ENCODE measurements around the gene CDKL5.

Gene CDKL5

DNA sequence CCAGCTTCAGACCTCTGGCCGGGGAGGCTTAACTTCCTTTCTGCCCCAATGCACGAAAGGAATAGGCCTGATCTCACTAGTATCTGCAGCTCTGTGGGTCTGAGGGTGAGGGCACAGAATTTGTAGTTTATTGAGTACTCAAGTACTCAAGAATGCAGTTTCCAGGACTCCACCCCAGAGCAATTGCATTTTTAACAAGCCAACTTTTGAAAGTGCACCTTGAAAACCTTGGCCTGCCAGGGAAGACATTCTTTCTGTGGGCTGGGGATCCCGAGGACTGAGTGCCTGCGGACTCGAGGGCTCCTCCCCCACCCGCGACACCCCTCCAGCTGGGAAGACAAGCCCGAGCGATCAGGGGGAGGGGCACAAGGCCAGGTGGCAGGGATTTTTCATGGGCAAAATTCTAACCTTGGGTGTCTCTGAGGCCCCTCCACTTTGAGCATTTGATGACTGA, 224.1 kb downstream of the CDKL5 start:
- no peak for DNase-seq (ENCODE audit: low read depth)

DNA sequence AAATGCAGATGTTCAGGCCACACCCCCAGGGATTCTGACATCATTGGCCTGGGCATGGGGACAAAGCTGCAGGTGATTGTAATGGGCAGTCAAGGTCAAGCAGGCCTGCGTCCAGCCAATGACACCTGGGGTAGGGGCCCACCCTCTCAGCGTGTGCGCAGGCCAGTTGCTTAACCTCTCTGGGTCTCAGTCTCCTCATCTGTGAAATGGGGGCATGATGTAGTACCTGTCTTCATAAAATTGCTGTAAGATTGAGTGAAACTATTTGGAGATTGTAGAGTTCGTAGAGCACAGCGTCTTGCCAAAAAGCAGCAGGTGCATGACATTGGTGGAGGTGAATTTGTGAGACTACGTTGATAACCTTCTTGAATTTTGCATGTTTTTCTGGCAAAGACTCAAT, 225.3 kb downstream of the CDKL5 start:
- DNase-seq (ENCODE audit: low read depth) = no peak

- no peak for DNase-seq (ENCODE audit: low read depth)
Observed at GRCh38 chrX:18652636-18653035, 227.2 kb downstream of the CDKL5 start.

DNA sequence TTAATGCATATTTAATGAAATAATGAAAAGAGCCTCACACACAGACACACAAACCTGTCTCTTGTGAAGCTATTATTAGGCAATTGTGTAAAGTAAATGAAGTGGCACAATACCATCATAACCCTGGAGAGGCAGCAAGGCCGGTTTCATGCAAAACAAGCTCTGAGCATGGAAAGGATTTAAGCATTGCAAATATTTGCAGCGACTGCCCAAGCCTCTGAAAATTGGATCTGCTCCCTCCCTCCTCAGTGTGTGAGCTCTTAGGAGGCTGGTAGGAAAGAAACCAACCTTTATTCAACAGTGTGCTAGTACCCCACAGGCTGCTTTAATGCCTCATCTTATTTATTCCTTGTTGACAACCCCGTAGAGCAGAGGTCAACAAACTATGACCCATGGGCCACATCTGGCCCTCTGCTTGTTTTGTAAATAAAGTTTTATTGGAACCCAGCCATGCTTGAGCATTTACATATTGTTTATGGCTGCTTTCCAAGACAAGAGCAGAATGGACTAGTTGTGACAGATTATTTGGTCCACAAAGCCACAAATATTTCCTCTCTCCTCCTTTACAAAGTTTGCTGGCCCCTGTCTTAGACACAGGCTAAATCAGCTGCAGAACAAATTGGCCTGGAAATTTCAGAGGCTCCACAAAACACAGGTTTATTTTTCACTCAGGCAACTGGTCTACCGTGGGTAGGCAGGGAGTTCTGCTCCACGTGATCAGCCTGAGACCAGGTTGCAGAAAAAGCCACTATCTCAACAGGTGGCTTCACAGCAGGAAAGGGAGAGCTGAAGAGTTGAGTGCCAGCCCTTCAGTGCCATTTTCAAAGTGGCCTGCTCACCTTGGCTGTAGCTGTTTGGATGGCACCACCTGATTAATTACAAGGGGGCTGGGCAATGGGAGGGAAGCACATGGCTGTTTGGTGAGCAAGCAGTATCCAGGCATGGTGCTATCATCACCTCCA, 229.7 kb downstream of the CDKL5 start:
- DNase-seq (ENCODE audit: low read depth) = no peak

GRCh38 chrX:18661273-18661672, 235.9 kb downstream of the CDKL5 start:
- no peak for DNase-seq (ENCODE audit: low read depth)

DNA sequence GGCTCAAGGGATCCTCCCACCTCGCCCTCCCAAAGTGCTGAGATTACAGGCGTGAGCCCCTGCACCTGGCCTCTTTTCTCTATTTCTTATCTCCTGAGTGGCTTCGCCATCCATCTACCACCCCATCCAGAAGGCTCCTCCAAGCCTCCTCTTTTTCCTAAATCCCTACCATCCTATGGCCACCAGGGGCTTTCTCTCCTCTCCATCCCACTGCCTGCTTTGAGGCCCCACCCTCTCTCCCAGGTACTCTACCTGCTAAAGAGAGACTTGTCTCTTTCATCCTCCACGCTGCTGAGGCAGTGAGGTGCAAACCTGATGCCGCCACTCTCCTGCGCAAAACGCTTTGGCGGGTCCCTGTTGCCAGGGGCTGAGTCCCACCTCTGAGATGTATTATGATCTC, 239.5 kb downstream of the CDKL5 start:
- DNase-seq (ENCODE audit: low read depth) = no peak

DNA sequence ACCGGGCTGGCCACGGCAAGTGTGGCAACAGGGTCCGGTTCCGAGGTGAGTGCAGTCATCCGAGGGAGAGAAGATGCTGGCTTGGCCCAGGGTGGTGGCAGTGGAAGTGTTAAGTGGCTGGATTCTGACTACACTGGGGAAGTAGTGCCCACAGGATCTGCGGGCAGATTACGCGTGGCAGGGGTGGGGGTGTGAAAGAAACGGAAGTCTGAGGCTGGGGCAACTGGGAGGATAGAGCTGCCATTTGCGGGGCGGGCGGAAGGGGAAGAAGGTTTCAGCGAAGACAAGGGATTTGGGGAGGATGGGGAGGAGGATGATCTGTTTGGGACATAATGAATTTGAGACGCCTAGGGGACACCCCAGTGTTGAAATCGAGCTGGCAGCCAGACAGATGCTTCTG, 241.2 kb downstream of the CDKL5 start:
- no peak for DNase-seq (ENCODE audit: low read depth)

- no peak for DNase-seq (ENCODE audit: low read depth)
Observed at GRCh38 chrX:18668071-18668835, 242.8 kb downstream of the CDKL5 start.

- no peak for DNase-seq (ENCODE audit: low read depth)
Observed at GRCh38 chrX:18672008-18672407, 246.6 kb downstream of the CDKL5 start, which contains the start of gene RS1. Gene RS1, minus strand, starts transcription at chrX:18672108. Its CDS starts 40 bp downstream, at chrX:18672068.

DNA sequence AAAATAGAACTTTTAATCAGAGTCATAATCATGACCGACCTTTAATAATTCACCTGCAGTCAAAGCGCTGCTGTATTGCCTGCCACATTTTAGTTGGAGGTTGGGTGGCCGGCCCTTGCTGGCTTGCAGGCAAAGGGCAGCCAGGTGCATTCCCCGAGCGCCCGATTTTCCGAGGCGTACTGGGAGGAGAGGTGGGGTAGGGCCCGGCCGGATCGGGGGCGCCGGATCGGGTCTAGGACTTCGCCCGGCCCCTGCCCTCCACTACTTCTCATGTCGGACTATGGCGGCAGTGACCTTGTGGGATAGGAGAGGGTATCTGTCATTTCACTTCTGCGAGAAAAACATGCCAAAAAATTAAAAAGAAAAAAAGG, 249.0 kb downstream of the CDKL5 start:
- DNase-seq (ENCODE audit: low read depth) = no peak

DNA sequence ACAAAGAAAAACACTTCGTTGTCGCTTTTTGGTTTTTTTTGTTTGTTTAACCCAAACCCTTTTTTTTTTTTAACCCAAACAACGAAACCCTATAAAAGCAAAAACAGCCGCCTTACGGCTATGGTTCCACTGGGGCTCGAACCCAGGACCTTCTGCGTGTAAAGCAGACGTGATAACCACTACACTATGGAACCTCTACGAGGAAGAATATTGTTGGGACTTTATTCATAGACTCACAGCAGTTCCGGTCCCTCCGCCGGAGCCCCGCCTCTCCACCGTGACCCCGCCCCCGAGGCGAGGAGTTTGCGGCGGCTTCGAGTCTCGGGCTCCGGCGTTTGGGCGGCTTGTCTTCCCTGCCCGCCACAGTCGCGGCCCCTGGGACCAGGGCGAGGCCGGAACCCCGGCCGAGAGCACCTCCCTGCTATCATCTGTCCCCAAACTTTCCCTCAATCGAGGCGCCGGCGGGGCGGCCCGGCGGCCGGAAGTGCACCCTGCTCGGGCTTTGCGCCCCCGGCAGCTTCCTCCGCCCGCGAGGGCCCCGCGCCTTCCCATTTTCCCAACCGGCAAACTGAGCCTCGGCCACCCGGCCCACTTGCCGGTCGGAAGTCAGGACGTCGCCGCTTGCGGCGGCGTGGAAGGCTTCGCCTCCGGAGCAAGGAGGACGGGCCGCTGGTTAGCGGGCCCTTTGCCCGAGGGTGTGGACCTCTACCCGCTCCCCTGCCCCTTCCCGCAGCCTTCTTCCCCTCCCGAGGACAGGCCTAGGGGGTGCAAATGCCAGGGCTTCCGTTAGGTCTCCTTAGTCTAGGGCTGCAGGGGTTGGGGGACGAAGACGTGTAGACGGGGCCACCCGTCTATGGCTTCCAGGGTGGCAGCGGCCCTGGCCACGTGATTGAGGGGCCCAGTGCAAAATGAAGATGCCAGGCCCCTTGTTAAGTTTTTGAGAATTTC, 249.7 kb downstream of the CDKL5 start:
- peak; percentile 27 for DNase-seq (ENCODE audit: low read depth)

DNA sequence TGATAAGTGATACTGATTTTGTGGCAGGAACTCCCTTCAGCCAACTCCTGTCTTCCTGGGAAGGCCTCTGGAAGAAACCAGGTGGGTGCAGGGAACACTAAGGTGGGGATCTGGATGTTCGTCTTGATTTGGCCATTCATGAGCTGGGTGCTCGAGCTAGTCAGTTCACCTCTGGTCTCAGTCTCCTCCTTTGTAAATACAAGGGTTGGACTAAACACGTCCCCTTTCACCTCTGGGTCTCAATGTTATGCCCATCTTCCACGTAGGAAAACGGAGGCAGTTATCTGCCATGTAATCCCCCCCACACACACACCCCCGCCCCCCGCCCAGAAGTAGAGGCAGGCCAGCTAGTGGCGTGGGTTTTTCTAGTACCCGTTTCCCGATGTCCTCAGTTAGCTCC, 250.6 kb downstream of the CDKL5 start:
- DNase-seq (ENCODE audit: low read depth) = no peak

DNA sequence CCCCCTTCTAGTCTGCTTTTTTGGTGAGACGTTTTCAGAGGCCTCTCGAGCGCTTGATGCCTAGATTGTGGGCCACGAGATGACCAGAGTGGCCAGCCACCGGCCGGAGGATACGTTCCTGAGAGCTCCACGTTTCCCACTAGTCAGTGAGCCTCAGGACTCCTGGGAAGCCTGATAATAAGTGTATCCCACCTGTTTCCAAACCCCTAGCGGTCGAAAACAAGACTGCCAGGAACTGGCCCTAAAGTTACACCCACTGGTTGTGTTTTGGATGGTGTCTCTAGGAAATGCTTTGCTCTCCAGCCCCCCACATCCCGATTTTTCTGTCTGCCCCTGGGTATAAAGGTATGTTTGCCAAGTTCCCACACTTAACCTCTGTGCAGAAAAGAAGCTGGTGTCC, 251.1 kb downstream of the CDKL5 start:
- DNase-seq (ENCODE audit: low read depth) = no peak

GRCh38 chrX:18677161-18677869, 251.9 kb downstream of the CDKL5 start:
- DNase-seq (ENCODE audit: low read depth) = no peak

GRCh38 chrX:18681996-18682395, 256.6 kb downstream of the CDKL5 start:
- DNase-seq (ENCODE audit: low read depth) = no peak

DNA sequence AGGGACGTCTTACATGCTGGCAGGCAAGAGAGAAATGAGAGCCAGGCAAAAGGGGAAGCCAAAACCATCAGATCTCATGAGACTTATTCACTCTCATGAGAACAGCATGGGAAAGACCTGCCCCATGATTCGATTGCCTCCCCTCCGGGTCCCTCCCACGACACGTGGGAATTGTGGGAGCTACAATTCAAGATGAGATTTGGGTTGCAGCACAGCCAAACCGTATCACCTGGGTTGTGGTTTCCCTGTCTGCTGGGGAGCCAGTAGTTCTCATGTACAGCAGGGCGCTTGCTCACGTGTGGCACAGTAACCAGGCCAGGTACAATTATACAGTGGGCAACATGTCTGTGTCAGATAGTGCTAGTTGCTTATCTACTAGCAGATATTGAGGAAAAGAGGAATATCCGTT, 257.6 kb downstream of the CDKL5 start:
- no peak for DNase-seq (ENCODE audit: low read depth)

GRCh38 chrX:18687856-18688495, 262.6 kb downstream of the CDKL5 start:
- no peak for DNase-seq (ENCODE audit: low read depth)

GRCh38 chrX:18691431-18691830, 266.0 kb downstream of the CDKL5 start:
- no peak for DNase-seq (ENCODE audit: low read depth)

GRCh38 chrX:18692541-18692940, 267.1 kb downstream of the CDKL5 start:
- DNase-seq (ENCODE audit: low read depth) = no peak

DNA sequence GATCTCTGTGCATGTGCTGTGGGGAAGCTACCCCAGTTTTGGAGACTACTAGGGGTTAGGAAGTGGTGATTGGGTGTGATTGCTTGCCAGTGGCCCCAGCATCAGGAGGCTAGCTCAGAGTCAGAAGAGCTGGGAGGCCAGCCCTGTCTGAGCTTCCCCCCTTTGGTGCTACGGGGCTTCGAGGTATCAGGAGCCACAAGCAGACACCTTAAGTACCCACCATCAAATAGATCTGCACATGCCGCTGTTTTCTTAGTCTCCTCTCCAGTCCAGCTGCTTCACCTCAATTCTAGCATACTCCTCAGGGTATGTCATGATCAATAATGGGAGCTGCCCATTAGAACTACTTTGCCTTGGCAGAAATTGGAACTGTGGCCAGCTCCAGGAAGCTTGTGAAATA, 271.2 kb downstream of the CDKL5 start:
- DNase-seq (ENCODE audit: low read depth) = no peak
